GM23248 (cell line): ENCODE results near the gene POLA1.

Experiments
- EZH2 ChIP-seq: fragments of 200-600 bp; sonication (generic); IDR thresholded peaks from 2 replicates; pipeline ENCODE4 v1.6.1; 2018; ENCODE audit warnings: antibody characterized with exemption, mild to moderate bottlenecking; ENCODE audit not compliant: insufficient read depth, poor library complexity, severe bottlenecking
- EZH2phosphoT487 ChIP-seq: fragments of 200-600 bp; sonication (generic); IDR thresholded peaks from 2 replicates; pipeline ENCODE4 v1.6.1; 2018; ENCODE audit warnings: antibody characterized with exemption, moderate library complexity, mild to moderate bottlenecking, low read depth; ENCODE audit not compliant: insufficient read depth

DNA sequence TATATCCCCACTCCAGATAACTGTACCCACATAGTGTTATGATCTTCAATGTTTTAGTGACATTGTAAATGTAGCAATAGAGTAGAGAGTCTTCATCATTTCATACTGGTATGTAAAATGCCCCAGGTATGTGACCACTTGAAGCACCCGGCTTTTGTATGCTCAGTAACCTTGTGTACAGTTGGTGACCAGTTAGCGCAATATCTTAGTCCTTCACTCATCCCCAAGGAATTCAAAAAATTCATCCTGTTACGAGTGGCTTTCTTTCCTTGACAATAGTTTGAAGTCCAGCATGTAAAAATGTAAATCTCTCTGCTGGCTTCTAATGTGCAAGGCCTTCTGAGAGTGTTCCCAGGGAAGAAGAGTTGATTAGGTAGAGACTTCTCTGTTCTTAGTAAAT is 176.4 kb downstream of the POLA1 start:
- no peak for TF ChIP-seq EZH2phosphoT487
- no peak for TF ChIP-seq EZH2
